Stimulated activated CD8-positive, alpha-beta memory T cell treated with anti-CD3 and anti-CD28 coated beads, Interleukin-4, amount 100 ng/mL, for 4 hours (primary cell): ENCODE data around the gene ASIC2.

Experiments used
- DNase-seq, 2 donors: peaks; one replicate each; pipeline ENCODE4 v3.0.0-alpha.2; 2020; ENCODE audit warnings: low read depth in 2 of 2, low spot score in 1 of 2

The ASIC2 gene

DNA sequence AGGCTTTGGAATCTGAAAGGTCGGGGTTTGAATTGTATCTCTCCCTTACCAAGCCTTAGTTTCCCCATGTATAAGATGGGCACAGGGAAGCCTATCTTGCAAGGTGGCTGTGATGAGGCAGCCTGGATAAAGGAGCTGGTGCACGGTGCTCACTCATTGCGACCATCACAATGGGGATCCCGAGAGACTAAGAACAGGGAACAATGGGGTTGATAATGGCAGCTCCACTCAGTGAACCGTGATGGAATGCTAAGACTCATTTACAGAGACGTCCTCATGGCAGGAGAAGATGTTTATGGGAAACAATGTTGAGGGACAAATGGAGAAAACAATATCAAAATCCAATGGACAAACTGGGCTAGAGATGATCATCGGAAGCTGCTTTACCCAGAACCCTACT lies 219.7 kb downstream of the ASIC2 start:
- DNase-seq: no peak

DNA sequence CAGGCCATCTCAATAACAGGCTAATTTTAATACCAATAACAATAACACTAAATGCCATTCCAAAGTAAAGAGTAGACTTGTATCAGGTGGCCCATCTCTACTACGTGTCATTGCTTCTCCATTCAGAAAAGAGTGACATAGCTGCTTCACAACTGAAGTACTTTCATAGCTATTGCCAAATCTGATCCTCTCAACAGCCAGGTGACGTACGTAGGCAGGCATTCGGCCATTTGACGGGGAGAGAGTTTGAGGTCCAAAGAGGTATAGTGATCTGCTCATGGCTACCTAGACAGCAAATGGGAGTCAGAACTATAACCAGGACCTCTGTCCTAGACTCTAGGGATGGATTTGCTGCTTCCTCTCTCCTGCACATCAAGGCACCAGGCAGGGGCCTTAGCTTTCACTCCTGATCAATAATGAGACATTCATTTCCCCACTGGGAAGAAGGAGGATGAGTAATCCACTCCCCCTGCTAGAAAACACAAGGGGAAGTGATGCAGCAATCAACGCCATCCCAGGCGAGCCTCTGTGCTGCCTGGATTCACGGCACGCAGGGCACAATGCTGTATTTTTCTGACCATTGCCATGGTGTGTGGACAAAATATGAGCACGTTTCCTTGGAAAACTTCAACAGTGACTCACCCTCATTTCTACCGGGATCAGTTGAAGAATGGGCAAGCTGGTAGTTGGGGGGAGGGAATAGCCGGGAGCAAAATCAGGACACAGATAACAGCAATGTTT lies 220.5 kb downstream of the ASIC2 start:
- no peak for DNase-seq

DNA sequence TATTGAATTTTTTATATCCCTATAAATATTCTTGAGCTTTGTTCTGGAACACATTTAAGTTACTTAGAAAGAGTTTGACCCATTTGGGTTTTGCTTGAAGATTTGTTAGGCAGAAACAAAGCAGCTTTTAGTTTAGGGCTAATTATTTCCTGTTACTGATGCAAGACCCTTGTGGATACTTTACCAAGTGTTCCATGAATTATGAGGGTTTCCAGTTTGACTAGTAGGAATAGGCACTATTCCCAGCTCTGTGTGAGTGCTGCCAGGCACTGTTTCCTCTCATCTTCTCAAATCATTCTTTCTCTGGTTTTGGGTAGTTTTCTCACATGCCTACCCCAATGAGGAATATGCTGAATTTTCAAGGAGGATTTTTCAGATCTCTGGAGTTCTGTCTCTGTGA lies 221.4 kb downstream of the ASIC2 start:
- no peak for DNase-seq

DNA sequence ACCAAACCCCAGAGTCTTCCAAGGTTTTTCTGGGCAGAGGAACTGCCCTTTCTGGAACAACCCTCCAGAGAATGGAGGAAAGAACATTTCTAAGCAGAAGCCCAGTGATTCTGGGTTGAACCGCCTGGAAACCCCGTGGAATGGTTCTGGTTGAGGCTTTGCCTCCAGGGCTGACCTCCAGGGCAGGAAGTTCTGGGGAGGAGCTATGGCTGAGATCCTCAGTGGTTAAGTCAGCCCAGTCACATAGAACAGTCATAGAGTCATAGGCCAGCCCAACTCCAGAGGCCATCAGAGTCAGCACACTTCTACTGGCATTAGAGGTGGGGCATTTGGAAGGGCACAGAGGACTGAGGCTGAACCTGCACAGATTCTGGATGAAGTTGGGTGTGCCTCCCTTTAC lies 235.5 kb downstream of the ASIC2 start:
- no peak for DNase-seq

DNA sequence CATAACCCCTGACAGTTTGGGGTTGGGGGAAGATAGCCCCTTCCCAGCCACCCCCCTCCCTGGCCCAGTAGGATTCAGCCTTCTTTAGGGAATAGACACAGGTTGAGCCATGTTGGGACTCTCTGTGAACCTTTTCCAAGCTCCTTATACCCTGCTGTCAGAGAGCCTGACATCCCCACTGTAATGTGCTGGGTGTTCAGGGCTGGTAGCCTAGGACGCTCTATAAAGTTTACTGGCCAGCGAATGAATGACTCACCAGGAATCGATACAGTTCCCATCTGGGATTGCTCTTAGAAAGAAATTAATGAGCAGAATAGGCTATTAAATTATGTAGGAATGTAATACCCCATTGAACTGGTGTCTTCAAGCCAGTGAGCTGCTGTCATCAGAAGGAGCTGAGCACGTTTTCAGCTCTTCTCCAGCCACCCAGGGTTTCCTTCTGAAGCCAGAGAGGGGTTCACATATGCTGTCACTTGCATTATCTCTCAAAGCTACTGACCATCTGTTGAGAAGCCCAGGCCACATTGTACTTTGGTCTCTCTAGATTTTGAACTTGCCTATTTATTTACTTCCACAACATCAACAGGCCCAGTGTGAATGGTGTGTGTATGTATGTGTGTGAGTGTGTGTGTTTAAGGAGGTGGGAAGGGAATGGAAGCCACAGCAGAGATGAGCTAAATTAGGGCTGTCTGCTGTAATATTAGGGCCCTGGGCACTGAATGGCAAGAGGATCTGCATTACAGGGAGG lies 236.5 kb downstream of the ASIC2 start:
- DNase-seq: no peak

DNA sequence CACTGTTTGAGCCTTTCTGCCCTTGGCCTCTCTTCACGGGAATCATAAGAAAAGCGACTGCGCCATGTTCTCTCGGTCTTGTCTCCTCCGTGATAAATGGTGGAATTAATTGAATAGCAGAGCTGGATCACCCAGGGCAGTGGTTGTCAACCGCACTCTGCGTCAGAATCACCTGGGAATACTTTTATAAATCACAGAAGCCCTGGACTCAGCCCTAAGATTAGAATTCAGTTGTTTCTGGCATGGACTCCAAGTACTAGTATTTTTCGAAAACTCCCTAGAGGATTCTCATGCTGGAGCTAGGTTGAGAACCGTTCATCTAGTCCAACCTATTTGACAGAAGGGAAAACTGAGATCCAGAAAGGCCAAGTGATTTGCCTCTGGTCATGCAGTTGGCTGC lies 237.3 kb downstream of the ASIC2 start:
- DNase-seq: no peak

DNA sequence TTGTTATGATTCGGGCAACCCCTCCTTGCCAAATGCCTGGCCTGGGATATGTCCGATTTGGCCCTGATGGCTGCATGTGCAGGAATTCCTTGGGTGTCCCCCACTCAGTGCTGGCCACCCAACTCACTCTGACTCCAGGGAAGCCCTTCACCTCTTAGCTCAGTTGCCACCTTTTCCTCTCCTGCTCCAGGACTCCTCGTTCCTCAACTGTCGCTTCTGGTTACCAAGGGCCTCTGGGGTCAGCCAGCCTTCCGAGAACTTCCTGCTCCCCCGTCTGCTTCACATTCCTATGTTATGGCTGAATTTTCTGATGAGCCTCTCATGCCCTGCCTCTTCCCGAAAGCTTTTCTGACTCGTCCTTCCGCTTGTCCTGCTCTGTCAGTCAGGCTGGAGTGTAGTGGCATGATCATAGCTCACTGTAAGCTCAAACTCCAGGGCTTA lies 237.9 kb downstream of the ASIC2 start:
- DNase-seq: no peak

DNA sequence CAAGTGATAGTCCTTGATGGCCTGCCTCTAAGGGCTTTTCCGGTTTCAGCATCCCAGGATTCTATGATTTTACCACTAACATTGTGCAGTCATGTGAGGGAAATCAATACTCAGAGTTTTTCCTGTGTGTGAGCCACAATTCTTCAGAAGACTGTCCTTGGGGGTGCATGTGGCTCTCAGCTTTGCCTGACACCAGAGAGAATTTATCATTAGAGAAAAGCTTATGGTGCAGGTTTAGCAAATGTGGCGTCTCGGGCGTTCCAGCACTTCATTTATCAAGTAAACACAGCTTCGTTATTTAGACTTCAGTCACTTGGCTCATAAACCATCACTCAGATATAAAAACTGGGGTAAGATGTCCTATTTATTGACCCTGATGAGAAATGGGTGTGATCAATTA lies 238.7 kb downstream of the ASIC2 start:
- no peak for DNase-seq

DNA sequence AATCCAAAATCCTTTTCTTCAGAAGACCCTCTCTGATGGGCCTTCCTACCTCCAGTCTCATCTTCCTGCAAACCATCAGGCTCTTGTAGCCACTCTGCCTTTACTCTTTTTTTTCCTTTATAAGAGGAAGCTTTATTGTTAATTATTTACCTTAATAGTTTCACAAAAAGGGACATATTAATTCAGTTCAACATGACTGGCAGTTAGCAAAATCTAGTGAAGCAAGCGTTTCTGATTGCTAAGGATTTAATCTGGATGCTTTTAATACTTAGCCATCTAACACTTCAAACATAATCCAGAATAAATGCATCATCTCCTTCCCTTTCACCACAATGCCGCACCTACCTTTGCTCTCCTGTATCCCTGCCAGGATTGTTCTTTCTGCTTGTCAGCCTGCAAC lies 239.4 kb downstream of the ASIC2 start:
- DNase-seq: no peak

DNA sequence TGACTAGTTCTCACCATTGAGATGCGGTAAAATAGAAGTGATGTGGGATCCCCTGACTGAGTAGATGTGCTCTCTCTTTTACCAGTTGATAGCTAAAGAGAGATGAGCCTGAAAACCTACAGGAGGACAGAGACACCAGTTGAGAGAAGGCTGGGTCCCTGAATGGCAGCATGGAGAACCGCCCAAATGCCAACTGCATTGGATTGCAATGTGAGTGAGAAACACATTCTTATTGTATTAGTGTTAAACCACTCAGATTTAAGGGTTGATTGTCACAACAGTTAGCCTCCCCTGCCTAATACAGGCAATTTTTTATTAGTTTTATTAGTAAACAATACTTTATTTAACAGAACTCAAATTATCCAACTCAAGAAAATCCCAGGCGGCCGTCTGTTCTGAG lies 240.2 kb downstream of the ASIC2 start:
- DNase-seq: no peak

DNA sequence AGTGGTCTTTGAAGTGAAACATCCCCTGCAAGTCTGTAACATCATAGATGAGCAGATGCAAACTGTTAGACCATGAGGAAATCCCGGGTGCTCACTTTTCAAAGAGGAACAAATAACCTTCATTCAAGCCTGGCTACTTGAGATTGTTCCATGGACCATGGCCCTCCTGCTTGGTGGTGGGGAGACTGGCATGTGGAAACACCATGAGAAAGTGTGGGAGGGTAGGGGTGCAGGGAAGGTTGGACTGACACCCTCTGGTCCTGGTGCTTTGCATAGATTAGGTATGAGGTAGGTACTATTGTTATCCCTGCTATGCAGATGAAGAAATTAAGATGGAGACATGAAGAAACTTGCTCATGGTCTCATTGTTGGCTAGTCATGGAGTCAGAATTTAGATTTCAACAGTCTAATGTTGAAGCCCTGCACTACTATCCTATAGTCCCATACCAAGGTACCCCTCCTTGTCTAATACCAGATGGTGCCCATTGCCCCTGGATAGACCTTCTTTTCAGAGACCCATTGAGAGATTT lies 242.4 kb downstream of the ASIC2 start:
- no peak for DNase-seq

DNA sequence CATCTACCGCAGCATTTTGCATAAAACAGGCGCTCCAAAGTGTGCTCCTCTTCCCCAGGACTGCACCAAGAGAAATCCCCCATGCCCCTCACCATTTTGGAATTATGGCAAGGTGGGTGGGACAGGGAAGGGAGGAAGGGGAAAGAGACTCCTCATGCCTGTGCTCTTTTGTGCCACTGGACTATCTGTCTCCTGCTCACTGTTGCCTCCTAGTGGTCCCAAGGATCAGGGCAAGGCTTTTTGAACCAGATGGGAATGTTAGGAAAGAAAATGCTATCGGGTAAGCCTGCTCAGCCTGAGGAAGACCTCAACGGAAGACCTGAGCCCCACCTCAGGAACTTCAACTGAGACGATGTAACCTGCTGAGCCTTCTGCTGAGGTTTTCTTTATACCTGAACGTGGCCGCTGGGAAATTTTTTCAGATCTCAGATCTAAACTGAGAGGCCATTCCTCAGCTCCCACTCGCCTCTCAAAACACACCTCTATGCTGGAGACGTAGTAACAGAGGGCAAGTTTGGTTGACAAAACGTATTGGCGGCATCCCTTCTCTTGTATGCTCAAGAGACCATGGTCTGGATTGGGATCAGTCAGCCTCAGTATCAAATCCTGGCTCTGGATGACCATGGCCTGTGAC lies 243.2 kb downstream of the ASIC2 start:
- DNase-seq: no peak

DNA sequence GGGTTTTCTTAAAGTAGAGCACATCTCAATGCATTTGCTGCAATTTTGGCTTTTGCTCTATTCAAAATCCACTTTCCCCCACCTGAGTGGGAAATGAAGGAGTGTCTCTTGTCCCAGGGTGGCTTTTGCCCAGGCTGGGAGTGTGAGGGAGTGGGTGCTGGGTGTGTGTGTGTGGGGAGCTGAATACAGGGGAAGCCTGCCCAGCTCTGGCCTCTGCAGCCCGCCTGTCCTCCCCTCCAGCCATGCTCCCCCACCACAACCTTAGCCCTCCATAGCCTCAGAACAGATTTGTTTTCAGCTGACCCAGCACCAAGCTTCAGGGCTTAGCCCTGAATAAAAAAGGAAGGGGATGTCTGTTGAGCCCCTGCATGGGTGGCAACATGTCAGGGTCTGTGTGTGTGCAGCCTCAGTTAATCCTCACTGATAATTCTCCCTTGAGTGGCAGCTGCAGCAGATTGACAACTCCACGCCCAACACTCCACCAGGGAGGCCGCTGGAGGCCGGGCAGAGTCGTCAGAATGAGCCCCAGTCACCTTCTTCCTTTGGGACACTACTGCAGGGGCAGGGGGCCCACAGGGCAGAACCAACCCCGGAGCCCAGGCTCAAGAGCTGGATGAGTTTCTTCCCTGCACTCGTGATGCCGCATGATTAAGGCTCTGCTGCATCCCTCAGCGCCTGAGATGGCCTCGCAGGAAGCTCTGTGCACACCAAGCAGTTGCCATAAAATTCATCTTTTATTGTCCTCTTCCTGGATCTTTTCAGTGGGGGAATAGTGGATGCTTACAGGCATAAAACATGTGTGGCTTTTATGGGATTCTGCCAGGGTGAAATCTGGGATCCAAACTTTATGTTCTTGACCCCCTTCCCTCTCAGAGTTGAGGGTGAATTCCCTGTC lies 246.5 kb downstream of the ASIC2 start:
- DNase-seq: no peak

DNA sequence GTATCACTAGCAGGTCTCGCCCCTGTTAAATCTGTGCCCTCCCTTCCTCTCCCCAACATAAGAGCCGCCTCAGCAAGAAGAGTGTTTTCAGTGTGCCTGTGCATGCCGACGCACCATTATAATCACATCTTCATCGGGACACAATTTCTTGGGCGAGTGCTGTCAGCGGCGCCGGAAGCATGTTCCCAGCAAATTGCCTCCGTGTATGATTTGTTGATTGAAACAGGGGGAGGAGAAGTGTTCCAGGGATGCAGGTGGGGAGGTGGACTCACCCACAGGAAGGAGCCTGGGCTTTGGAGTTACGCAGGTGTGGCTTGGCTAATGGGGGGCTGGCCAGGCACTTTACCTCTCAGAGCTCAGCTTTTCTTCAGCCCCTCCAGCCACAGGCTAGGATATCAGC lies 247.9 kb downstream of the ASIC2 start:
- DNase-seq: no peak

DNA sequence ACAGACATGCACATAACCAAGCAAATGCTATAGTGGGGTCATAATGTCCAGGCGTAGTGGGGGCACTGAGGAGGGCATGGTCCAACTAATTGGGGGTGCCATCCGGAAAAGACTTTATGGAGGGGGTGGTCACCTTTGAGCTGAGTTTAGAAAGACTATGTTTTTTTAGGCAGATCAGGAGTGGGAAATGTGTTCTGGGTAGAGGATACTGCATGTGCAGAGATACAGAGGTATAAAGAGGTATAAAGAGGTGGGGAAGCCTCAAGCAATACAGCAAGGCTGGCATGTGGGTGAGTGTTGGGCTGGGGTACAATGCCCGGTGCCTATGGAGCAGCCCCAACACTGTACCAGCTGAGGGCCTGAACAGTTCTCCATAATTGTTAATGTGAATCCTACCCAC lies 248.3 kb downstream of the ASIC2 start:
- DNase-seq: no peak

DNA sequence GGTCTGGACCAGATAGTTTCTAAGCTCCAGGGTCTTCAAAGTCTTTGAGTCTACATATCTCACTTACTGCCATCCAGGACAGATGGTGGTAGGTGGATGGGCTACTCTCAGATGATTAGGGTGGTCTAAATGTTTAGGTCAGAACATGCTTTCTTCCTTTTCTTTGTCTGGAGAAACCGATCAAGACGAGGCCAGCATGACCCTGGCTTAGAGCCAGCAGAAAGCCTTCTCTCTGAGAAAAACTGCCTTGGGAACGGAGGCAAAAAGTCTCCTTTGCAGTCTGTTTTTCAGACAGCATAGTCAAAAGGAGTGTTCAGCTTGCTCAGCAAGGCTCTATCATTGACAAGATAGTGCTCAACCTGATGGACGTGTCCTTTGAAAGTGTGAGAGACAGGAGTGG lies 252.6 kb downstream of the ASIC2 start:
- DNase-seq: no peak

DNA sequence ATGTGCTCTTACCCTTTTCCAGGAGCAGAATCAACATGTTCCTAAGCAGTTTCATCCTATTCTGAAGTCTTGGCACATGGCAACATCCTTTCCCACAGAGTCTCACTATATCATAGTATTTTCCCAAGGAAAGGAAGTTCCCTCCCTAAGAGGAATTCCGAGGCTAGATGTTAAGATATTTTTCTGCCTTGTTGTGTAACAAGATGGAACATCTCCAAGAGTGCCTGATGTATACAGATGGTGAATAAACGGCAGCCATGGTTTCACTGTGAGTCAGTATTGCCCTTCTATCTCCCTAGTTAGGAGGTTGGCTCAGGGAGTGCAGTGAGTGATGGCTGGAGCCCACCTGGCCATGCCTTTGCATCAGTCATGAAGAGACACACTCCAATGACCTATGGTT lies 253.2 kb downstream of the ASIC2 start:
- no peak for DNase-seq

DNA sequence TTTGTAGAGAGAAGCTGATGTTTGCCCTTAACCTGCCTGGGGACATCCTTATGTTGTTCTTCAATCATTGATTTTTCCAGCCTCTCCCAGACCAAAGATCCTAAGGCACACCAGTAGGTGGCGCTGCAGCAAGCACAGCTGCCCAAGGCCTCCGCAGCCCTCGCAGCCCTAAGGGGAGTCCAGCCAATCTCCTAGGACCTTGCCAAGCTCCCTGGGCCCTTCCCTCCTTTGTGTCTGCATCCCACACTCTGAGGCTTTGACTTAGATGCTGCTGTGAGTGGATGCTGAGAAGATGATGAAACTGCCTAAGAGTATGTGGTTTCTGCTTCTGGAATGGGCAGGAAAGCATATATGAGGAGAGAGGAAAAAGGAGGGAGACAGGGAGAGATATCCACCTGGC lies 254.4 kb downstream of the ASIC2 start:
- DNase-seq: no peak

DNA sequence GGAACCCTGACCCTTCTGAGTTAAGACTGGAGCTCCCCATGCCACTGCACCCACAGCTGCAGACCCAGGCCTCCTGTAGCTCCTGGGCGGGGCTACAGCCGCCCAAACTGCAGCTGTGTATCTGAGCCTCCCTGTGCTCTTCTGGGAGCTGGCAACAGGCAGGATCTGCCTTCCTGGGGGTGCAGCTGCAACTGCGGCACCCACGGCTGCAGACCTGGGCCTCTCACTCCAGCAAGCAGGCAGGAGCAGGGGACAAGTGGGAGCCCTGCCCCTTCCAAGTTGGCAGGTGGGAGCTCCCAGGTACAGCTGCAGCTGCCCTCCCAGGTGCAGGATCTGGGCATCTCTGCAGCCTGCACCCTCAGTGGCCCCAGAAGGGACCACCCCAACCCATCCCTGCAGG lies 259.9 kb downstream of the ASIC2 start:
- no peak for DNase-seq

DNA sequence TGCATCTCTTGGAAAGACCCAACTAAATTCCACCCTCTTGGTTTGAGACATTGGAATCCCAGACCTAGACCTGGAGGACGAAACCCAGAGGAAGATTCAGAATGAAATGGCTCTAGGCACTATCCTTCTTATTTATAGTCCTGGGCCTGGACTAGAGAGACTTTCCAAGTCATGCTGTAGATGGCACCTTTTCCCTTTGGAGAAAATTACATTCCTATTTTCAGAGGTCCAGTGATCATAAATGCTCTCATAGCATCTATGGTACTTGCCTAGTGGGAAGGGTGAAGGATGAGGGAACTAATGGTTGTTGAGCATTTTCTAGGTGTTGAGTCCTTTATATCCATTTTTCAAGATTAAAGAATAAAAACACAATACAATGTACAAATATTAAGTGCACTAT lies 264.3 kb downstream of the ASIC2 start:
- DNase-seq: no peak

DNA sequence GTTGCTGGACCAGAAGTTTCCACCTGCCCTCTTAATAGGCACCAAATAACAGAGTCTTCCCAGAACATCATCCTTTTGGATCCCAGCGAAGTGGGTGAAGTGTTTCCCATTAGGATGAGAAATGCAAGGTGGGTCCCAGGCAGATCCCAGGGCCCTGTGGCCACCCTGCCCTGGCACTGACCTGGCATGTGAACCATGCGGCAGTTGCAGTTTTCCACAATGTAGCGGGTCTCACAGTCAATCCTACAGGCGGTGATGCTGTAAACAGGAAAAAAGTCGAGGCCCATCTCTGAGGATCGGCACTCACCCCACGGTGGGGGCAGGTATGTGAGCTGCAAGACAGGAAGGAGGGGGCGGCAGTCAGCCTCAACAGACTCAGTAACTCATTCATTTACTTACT lies 265.0 kb downstream of the ASIC2 start:
- no peak for DNase-seq
